OCI-LY7 (cell line): Measurements from ENCODE around the gene SPANXN3.

Experiments
- CTCF ChIP-seq: fragments of 200-600 bp; sonication (generic); conservative IDR thresholded peaks from 2 replicates; pipeline ENCODE4 v1.5.1; 2014; ENCODE audit warnings: mild to moderate bottlenecking, antibody characterized with exemption, low read length, moderate library complexity, mixed read lengths
- EZH2phosphoT487 ChIP-seq: fragments of 200-600 bp; sonication (generic); IDR thresholded peaks from 2 replicates; pipeline ENCODE4 v1.6.1; 2018; ENCODE audit warnings: low read depth, borderline replicate concordance, mild to moderate bottlenecking, mixed run types, antibody characterized with exemption, low read length, moderate library complexity, mixed read lengths

GRCh38 chrX:143466130-143466529 lies 51.1 kb downstream of the SPANXN3 start:
- TF ChIP-seq CTCF, result no peak
- TF ChIP-seq EZH2phosphoT487, result no peak
